GM12875 (cell line): ENCODE measurements around the gene MED9.

Experiments used
- H3K4me3 ChIP-seq: one replicate; pipeline ENCODE4 v1.5.1; 2011; ENCODE audit warnings: low read depth, low read length, control low read depth
- CTCF ChIP-seq: IDR thresholded peaks from 2 replicates; pipeline ENCODE4 v1.5.1; 2011; ENCODE audit warnings: low read depth, mild to moderate bottlenecking, control low read depth, inconsistent platforms, low read length, moderate library complexity, borderline replicate concordance; ENCODE audit not compliant: insufficient read depth

The MED9 gene

GRCh38 chr17:17491031-17491471, 14.3 kb downstream of the MED9 start:
- no peak overlapping the region for H3K4me3 ChIP-seq
- no peak for TF ChIP-seq CTCF

- TF ChIP-seq CTCF, result no peak
- H3K4me3 ChIP-seq, result no peak overlapping the region
Observed at GRCh38 chr17:17491546-17491988, 14.8 kb downstream of the MED9 start.

GRCh38 chr17:17492085-17492484, 15.3 kb downstream of the MED9 start:
- no peak for TF ChIP-seq CTCF
- no peak overlapping the region for H3K4me3 ChIP-seq

- TF ChIP-seq CTCF, result no peak
- no peak overlapping the region for H3K4me3 ChIP-seq
Observed at GRCh38 chr17:17492571-17492970, 15.8 kb downstream of the MED9 start.

- H3K4me3 ChIP-seq, result no peak overlapping the region
- TF ChIP-seq CTCF, result no peak
Observed at GRCh38 chr17:17493249-17493985, 16.6 kb downstream of the MED9 start.

- no peak overlapping the region for H3K4me3 ChIP-seq
- TF ChIP-seq CTCF, result no peak
Observed at GRCh38 chr17:17493986-17494466, 17.2 kb downstream of the MED9 start.

GRCh38 chr17:17494499-17494869, 17.7 kb downstream of the MED9 start:
- no peak for TF ChIP-seq CTCF
- no peak overlapping the region for H3K4me3 ChIP-seq
